Suppressor macrophage treated with lipopolysaccharide for 1 hour (primary cell): ENCODE results near the gene GINS2.

Source experiments
- DNase-seq, 3 donors: peaks; one replicate each; pipeline ENCODE4 v3.0.0-alpha.2; 2020 to 2022

GINS2 gene

DNA sequence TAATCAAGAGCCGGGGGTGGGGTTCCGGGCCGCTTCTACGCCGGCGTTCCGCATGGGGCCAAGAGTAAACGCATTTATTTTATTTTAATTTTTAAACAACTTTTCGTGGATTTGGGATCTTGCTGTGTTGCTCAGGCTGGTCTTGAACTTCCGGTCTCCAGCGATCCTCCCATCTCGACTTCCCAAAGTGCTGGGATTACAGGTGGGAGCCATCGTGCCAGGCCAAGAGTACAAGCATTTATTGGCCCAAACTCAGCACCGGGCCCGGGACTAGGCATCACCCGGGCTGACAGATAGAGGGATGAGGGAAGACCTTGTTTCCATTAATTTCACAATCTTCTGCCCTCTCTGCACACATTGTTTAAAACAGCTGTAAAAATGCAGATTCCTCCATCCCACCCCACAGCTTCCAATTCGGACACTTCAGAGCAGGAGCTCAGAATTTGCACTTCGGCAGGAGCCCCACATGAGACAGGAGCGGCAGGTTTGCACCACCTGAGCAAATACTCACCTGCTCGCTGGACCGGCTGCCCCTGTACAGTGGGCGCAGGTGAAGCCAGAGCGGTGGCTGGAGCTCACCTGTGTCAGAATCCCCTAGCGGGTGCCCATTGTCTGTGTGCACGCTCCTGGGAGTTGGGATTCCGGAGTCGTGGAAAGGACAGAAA lies 663 bp upstream of the GINS2 start:
- no peak for DNase-seq

GRCh38 chr16:85687651-85688471 lies 893 bp downstream of the GINS2 start:
- DNase-seq: no peak

GRCh38 chr16:85686912-85687591 lies 1.7 kb downstream of the GINS2 start:
- DNase-seq: no peak

DNA sequence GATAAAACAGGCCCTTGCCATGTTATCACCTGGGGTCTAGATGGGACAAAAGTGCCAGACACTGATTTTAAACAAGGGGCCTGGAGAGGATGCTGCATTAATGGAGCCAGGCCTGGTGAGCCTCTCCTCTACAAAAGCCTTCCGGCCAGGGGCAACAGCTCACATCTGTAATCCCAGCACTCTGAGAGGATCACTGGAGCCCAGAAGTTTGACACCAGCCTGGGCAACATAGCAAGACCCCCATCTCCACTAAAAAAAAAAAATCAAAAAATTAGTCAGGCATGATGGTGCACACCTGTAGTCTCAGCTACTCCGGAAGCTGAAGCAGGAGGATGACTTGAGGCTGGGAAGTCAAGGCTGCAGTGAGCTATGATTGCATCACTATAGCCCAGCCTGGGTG lies 3.5 kb downstream of the GINS2 start:
- DNase-seq: no peak

DNA sequence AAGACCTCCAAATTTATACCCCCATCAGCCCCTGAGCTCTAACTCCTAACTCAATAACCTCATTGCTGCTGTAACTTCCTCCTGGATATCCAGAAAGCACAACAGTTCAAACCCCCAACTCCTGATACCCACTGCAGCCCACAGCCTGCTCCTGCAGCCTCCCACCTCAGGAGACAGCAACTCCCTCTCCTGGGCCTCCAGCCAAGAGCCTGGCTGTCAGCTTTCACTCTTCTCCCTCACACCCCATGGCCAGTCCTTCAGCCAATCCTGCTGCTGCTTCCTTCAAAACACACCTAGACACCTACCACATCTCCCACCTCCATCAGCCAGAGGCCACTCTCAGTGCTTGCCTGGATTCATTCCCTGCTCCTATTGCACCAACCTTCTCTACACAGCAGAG lies 5.4 kb downstream of the GINS2 start:
- DNase-seq: no peak

- no peak for DNase-seq
Measured at GRCh38 chr16:85682516-85682915, 6.2 kb downstream of the GINS2 start.

GRCh38 chr16:85681255-85681654 lies 7.5 kb downstream of the GINS2 start:
- no peak for DNase-seq

DNA sequence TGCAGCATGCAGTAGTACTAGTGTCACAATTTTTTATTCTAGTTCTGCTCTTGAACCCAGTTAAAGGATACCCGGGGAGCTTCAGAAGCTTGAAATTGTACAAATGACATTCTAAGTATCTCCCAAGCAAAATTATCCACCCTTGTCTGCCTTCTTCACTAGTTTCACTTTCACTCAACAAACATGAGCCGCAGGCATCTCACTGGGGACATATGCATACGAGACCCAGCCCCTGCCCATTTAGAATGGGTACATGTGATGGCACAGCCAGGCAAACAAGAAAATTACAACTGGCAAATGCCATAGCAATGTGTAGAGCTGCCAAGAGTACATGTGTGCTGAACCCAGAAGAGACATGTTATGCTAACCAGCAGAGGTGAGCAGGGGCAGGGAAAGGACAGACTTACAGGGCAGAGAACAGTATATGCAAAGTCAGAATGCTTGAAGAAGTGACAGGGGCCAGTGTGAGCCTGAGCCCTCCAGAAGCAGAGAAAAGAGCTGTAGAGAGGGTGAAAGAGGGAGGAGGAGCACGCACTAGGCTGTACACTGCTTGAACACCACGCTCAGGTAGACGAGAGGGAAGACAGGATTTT lies 8.3 kb downstream of the GINS2 start:
- DNase-seq: no peak

DNA sequence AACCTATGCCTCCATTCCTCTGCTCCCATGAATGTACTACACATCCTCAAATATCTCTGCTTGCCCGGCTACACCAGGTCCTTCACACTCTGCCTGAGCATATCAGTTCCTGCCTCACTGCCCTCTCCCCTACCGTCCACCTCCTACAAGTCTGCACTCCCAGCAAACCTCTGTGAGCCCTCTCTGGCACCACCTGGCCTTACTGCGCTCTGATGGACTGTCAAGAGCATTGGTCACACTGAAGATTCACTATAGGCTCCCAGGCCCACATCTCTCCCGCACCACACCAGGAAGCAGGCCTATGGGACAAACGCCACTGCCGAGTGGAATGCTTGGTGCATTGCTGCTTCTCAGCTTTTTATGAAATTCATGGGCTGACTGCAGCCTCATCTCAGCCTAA lies 8.9 kb downstream of the GINS2 start:
- no peak for DNase-seq

- DNase-seq: no peak
Measured at GRCh38 chr16:85678821-85679220, 9.9 kb downstream of the GINS2 start.

DNA sequence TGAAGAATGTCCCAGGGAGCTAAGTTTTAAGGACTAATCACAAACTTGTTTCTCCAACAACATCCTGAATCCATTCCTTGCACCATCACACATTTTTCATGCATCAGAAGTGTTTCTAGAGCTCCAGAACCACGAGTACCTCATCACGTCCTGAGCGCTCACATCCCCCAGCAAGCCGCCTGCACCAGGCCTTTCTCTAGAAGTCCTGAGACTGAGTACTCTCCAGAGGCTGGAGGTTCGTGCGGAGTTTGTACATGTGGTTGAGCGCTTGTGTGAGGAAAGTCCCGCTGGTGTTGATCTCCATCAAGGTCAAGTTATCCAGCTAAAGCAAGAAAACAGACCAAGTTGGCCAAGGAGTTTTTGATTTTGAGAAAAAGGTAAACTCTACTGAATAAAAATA lies 10.7 kb downstream of the GINS2 start:
- no peak for DNase-seq

GRCh38 chr16:85677383-85677967 lies 11.3 kb downstream of the GINS2 start:
- no peak for DNase-seq

DNA sequence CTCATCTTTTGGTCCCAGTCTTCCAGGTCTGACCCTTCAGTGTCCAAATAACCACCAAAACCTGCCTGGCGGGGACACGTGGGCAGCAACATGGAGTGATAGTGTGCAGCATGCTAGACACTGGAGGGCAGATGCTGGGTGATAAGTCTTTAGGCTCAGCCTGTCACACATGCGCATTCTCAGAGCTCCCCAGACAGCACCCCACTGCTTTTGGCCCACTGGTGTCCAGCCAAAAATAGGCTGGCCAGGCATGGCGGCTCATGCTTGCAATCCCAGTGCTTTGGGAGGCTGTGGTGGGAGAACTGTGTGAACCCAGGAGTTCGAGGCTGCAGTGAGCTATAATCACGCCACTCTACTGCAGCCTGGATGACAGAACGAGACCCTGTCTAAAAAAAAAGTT lies 12.3 kb downstream of the GINS2 start:
- DNase-seq: no peak

DNA sequence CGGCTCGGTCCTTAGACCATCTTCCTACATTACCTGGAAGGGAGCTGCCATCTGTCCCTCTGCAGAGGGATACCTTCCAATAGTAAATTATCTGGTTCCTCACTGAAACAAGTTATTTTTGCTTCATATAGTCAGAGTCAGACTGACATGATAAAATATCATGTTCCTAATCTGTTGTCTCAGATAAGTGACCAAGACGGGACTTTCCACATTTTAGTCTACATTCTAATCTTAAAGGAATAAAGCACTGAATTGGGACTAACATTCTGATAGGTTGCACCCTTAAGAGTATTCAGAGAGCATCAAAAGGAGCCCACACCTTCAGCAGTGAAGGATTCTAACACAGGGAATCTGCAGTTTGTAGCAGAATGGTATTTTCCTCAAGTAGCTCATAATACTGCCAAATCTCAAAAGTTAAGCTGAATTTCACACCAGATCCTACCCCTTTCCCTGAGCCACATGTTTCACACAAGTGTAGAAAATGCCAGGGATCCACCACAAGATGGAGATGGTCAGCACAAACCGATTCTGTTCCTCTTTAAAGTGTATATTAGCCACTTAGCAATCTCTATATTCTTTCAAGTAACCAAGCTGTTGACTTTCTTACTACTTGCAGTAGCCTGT lies 13.4 kb downstream of the GINS2 start:
- peak; percentile 44 to 58 (median 47) for DNase-seq

DNA sequence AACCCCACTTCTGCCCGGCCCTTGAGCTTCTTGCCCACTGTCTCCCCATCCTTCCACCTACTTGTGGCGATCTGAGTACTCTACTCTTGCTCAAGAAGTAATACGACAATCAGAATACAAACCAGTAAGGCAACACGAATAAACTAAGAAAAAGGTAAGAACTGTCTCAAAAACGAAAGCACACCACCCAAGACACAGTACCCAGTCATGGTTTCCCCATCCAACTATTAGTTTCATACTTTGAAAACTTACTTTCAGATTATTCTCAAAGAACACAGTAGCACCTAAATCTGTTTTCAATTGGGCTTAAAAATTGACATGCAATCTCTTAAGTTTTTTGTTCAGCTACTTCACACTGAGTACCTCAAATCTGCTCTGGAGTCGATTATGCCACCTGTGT lies 13.9 kb downstream of the GINS2 start:
- DNase-seq: no peak

DNA sequence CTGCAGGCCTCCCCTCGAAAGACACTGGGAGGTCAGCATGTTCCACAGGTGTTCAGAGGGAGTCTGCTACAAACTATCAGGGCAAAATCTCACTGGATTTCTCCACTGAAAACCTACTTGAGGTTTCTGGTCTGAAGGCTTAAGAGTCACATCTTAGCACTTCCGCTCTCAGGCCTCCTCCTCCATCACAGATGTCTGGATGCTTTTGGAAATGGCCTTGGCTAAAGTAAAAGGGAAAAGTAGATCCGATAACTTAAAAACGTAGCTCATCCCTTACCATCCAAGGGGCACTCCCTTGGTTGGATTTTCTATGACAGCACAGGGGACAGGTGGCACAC lies 14.4 kb downstream of the GINS2 start:
- no peak for DNase-seq

DNA sequence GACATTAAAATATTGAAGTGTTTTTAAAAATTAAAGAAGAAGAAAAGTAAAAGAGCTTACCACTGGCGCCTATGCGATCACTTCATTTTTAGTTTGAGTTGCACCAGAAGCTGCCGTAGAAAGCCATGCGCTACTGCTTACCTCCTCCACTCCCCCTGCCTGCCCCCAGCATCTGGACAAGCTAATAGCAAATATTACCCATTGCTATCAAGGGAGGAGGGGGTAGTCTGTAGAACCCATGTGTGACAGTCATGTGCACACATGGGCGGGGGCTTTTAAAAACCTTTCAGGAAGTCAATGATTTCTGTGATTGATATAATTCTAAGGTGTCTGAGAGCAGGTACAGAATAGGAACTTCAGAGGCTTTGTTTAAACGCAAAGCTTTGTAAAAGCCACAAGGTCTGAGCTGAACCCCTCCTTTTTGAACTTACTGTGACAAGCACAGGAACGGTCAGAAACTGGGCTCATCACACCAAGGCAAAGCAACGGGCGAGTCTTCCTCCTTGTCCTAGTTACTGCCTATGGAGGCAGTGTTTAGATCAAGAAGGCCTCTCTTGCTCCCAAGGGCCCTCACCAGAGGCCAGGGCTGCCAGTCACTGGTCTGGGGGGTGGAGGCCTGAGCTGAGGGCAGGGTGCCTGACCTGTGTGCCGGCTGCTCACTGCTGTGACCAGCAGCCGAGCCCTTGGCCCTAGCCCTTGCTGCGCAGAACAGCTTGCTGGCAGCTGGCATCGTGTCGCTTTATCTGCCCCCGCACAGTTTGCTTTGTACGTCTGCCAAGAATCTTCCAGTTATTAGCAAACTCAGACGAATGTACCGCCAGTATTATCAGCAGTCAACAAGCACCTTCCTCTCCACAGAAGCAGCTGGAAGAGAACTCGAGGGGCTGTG lies 15.0 kb downstream of the GINS2 start:
- DNase-seq: no peak

DNA sequence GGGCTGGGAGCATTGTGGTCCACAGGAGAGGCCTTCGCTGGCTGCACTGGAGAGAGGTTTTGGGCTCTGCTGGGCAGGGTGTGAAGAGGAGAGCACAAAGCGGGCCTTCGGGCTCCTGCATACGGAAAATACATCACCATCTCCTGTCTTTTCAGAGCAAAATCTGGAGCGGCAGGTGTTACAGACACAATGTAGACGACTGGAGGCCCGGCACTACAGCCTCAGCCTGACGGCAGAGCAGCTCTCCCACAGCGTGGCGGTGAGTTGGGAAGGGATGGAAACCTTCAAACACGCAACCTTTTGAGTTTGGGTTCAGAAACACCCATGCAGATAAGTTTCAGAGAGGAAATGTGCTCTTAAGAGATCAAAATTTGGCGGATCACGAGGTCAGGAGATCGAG lies 17.9 kb downstream of the GINS2 start:
- DNase-seq: no peak

- DNase-seq: no peak
Measured at GRCh38 chr16:85668676-85669424, 19.9 kb downstream of the GINS2 start.

- DNase-seq: no peak
Measured at GRCh38 chr16:85667841-85668413, 20.8 kb downstream of the GINS2 start.

DNA sequence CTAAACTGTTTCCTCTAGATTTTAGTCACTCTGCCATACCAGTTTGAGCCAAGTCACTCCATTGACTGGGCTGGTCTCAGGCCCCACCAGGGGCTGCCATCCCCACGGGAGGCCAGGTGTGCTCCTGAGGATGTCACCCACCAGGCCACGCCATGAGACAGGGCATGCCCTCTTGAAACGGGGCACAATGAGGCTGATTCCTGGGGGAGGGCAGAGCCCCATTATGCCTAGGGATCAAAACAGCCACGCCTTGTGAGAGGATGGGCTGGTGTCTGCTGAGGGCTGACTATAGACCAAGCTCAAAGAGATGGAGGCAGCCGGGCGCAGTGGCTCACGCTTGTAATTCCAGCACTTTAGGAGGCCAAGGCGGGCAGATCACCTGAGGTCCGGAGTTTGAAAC lies 21.5 kb downstream of the GINS2 start:
- no peak for DNase-seq
